Measurements from ENCODE around the gene CTXN2.

Gene CTXN2

GRCh38 chr15:48191574-48192225, at the start of gene CTXN2:
CTXN2 (plus strand) TSS chr15:48191665; CDS start chr15:48201301, 9,636 bp downstream.
- no peak for TF ChIP-seq CTCF (IDR thresholded peaks at IDR 0.05; ENCODE audit: low read depth, low read length)
- no peak within 1 kb of the TSS for H3K4me3 ChIP-seq (ENCODE audit: low read depth, low read length)

GRCh38 chr15:48143856-48144255, 47.6 kb upstream of the CTXN2 start:
- no peak overlapping the region; the same call in 1 of the 2 replicates for H3K4me3 ChIP-seq (ENCODE audit: low read depth, low read length)
- TF ChIP-seq CTCF (IDR thresholded peaks at IDR 0.05; ENCODE audit: low read depth, low read length), result no peak

GRCh38 chr15:48144889-48145288, 46.6 kb upstream of the CTXN2 start:
- TF ChIP-seq CTCF (IDR thresholded peaks at IDR 0.05; ENCODE audit: low read depth, low read length), result no peak

GRCh38 chr15:48145923-48146322, 45.5 kb upstream of the CTXN2 start:
- TF ChIP-seq CTCF (IDR thresholded peaks at IDR 0.05; ENCODE audit: low read depth, low read length), result no peak
- no peak overlapping the region for H3K4me3 ChIP-seq (ENCODE audit: low read depth, low read length)

More at GRCh38 chr15:48144889-48145288, 46.6 kb upstream of the CTXN2 start:
- H3K4me3 ChIP-seq (ENCODE audit: low read depth, low read length), result peak overlapping the region; percentile 35

GRCh38 chr15:48147358-48147757, 44.1 kb upstream of the CTXN2 start:
- H3K4me3 ChIP-seq (ENCODE audit: low read depth, low read length), result no peak overlapping the region
- TF ChIP-seq CTCF (IDR thresholded peaks at IDR 0.05; ENCODE audit: low read depth, low read length), result no peak

GRCh38 chr15:48149858-48150257, 41.6 kb upstream of the CTXN2 start:
- no peak overlapping the region for H3K4me3 ChIP-seq (ENCODE audit: low read depth, low read length)
- no peak for TF ChIP-seq CTCF (IDR thresholded peaks at IDR 0.05; ENCODE audit: low read depth, low read length)

GRCh38 chr15:48153526-48153925, 37.9 kb upstream of the CTXN2 start:
- no peak overlapping the region for H3K4me3 ChIP-seq (ENCODE audit: low read depth, low read length)
- no peak for TF ChIP-seq CTCF (IDR thresholded peaks at IDR 0.05; ENCODE audit: low read depth, low read length)
